B cell (primary cell): ENCODE results near the gene CANT1. TPM values are rescaled to one million over a fixed set of nuclear protein-coding genes. Genes with fewer than 3 reads are reported as not detected.

Experiments used
- ATAC-seq: fragments of 200-7000 bp; cut with Tn5 transposase; one replicate; pipeline ENCODE4 v1.10.0; 2021; ENCODE audit warnings: low read depth, mild to moderate bottlenecking, moderate number of reproducible peaks, moderate library complexity
- CTCF ChIA-PET: fragments of 350-600 bp; sonication (Branson Sonifier 250); formaldehyde crosslinking; loops from one replicate; lab custom pipeline; 2021; ENCODE audit warnings: antibody characterized with exemption, inconsistent platforms; lab: Charles Lee
- POLR2A ChIA-PET: fragments of 350-600 bp; sonication (Branson Sonifier 250); formaldehyde crosslinking; loops from one replicate; lab custom pipeline; 2021; ENCODE audit warnings: antibody characterized with exemption; lab: Charles Lee
- DNase-seq: peaks from one replicate; pipeline ENCODE4 v3.0.0; 2013
- H2AFZ ChIP-seq: 2 replicates; pipeline ENCODE4 v1.6.1; 2012; ENCODE audit warnings: mild to moderate bottlenecking, low read depth, low read length; ENCODE audit not compliant: insufficient read depth, poor library complexity, severe bottlenecking
- H3K27ac ChIP-seq, 2 donors: 1 replicate in 1 of 2; 2 replicates in 1 of 2; pipeline ENCODE4 v1.5.1; 2012 to 2013; ENCODE audit warnings: low read length in 2 of 2, mild to moderate bottlenecking in 2 of 2, moderate library complexity in 1 of 2
- H3K27me3 ChIP-seq, 4 experiments: fragments of 200-600 bp in 1 of 4; sonication (generic) in 1 of 4; replicated peaks in 1 of 4; 1 replicate in 2 of 4; 2 replicates in 2 of 4; pipeline versions ENCODE4 v1.6.1 to v1.7.0; 2013 to 2016; ENCODE audit warnings: low read length in 3 of 4, mild to moderate bottlenecking in 2 of 4, mixed read lengths in 1 of 4, moderate library complexity in 1 of 4; ENCODE audit not compliant: insufficient read depth in 4 of 4, control insufficient read depth in 3 of 4; ENCODE audit errors: control extremely low read depth in 1 of 4
- H3K36me3 ChIP-seq, 2 experiments: replicated peaks in 1 of 2; 1 replicate in 1 of 2; 2 replicates in 1 of 2; pipeline versions ENCODE4 v1.6.1 to v1.7.1; 2013; ENCODE audit warnings: low read length in 1 of 2; ENCODE audit not compliant: insufficient read depth in 2 of 2, control insufficient read depth in 1 of 2; ENCODE audit errors: control extremely low read depth in 1 of 2, extremely low read depth in 1 of 2
- H3K4me1 ChIP-seq, 2 donors: fragments of 200-600 bp in 1 of 2; sonication (generic) in 1 of 2; 1 replicate in 1 of 2; 2 replicates in 1 of 2; pipeline versions ENCODE4 v1.5.1 to v1.6.1; 2013 to 2017; ENCODE audit warnings: low read length in 2 of 2; ENCODE audit not compliant: control insufficient read depth in 2 of 2, insufficient read depth in 2 of 2
- H3K4me2 ChIP-seq: replicated peaks from 2 replicates; pipeline ENCODE3; 2012; ENCODE audit warnings: mild to moderate bottlenecking, low read depth, low read length; ENCODE audit not compliant: poor library complexity, severe bottlenecking
- H3K4me3 ChIP-seq, 5 experiments: fragments of 200-600 bp in 1 of 5; sonication (generic) in 1 of 5; 1 replicate in 3 of 5; 2 replicates in 2 of 5; pipeline versions ENCODE4 v1.5.1 to v1.7.0; 2011 to 2016; ENCODE audit warnings: low read length in 4 of 5, mild to moderate bottlenecking in 4 of 5, low read depth in 2 of 5, control low read depth in 1 of 5, moderate library complexity in 1 of 5; ENCODE audit not compliant: insufficient read depth in 1 of 5; ENCODE audit errors: control extremely low read depth in 1 of 5, extremely low read depth in 1 of 5
- H3K79me2 ChIP-seq: fragments of 200-600 bp; sonication (generic); one replicate; pipeline ENCODE4 v1.6.0; 2016; ENCODE audit warnings: low read length; ENCODE audit not compliant: control insufficient read depth, insufficient read depth
- H3K9ac ChIP-seq: fragments of 200-600 bp; sonication (generic); 2 replicates; pipeline ENCODE4 v1.6.1; 2017; ENCODE audit warnings: mild to moderate bottlenecking, low read length, moderate library complexity
- H3K9me3 ChIP-seq, 3 donors: one replicate each; pipeline versions ENCODE4 v1.6.1 to v1.7.1; 2013; ENCODE audit warnings: low read length in 2 of 3; ENCODE audit not compliant: control insufficient read depth in 2 of 3, insufficient read depth in 1 of 3; ENCODE audit errors: control extremely low read depth in 1 of 3
- H4K20me1 ChIP-seq: 2 replicates; pipeline ENCODE4 v1.6.0; 2012; ENCODE audit warnings: mild to moderate bottlenecking, low read length; ENCODE audit not compliant: insufficient read depth, control insufficient read depth, poor library complexity, severe bottlenecking
- H3K27ac Mint-ChIP-seq: one replicate; pipeline ENCODE4 v1.8.0; 2021; ENCODE audit warnings: mixed read lengths
- H3K27me3 Mint-ChIP-seq: one replicate; pipeline ENCODE4 v1.8.0; 2021; ENCODE audit warnings: mixed read lengths
- H3K4me1 Mint-ChIP-seq: one replicate; pipeline ENCODE4 v1.8.0; 2021; ENCODE audit warnings: mixed read lengths
- H3K4me3 Mint-ChIP-seq: one replicate; pipeline ENCODE4 v1.8.0; 2021; ENCODE audit warnings: mixed read lengths
- H3K9me3 Mint-ChIP-seq: one replicate; pipeline ENCODE4 v1.8.0; 2022; ENCODE audit warnings: mixed read lengths; ENCODE audit not compliant: insufficient read depth
- EZH2 ChIP-seq: IDR thresholded peaks from 2 replicates; pipeline ENCODE4 v1.6.1; 2012; ENCODE audit warnings: borderline replicate concordance, low read depth, mild to moderate bottlenecking, moderate library complexity, low read length; ENCODE audit not compliant: insufficient read depth, poor library complexity, severe bottlenecking
- WGBS: methylation state at CpG from one replicate; pipeline ENCODE4 v1.1.5; 2013; ENCODE audit warnings: missing lambda C conversion rate; ENCODE audit not compliant: insufficient coverage; 5-methylcytosine and 5-hydroxymethylcytosine counted together
- intact Hi-C: fragments of 100-400 bp; cut with micrococcal nuclease; formaldehyde crosslinking; loops from one replicate; pipeline ENCODE4 v1.10.0; 2022
- polyA plus RNA-seq: library from polyadenylated mRNA; depleted of rRNA; stranded (reverse); fragments of >200 nt; gene quantifications from 2 replicates; pipeline ENCODE4 v1.2.3, GENCODE V29; 2012
- total RNA-seq, 2 donors: library from RNA; stranded (reverse); fragments of 120-200 nt in 1 of 2; gene quantifications; 1 replicate in 1 of 2; 2 replicates in 1 of 2; pipeline versions ENCODE4 v1.2.3 to v1.2.4, GENCODE V29; 2013 to 2022
- TF ChIP-seq, protein P1 (sequence below): fragments of 200-600 bp; IDR thresholded peaks from one replicate; pipeline ENCODE4 v1.8.0; 2022; ENCODE audit warnings: antibody characterized with exemption, mild to moderate bottlenecking

Gene CANT1
- total and polyA plus RNA-seq, 2 donors (not counting 1 experiment from before 2014, with no cell fraction given), result 17.3 to 44.2 TPM

DNA sequence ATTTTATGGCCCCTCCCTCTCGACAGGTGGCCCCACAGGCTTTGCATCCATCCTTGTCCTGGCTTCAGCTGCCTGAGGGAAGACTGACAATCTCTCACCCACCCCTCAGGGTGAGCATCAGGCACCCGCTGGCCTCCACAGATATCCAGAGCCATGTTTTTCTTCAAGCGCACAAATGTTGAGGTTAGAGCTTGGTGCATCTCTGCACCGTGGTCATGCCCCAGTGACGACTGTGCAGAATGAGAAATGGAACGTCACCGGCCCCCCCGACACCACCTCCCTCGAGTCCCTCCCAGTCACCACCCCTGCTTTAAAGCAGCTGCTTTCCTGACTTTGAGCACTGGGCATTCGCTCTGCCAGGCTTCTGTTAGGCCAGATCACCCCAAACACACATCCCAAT, 64.6 kb downstream of the CANT1 start:
- POLR2A ChIA-PET, result no interaction called here
- Histone ChIP-seq H3K4me1 (peaks cover 0 to 11% of the 10 kb centered on the region in 2 donors), H3K27me3 (peaks cover 0 to 5% (median 1%) of the 10 kb centered on the region in 4 experiments), H3K27ac (no peak overlapping the region), H3K79me2 (no peaks in the 10 kb centered on the region), H4K20me1 (no peaks in the 10 kb centered on the region), H2AFZ (no peak overlapping the region), H3K9ac (no peak overlapping the region), H3K9me3 (peaks cover 0 to 6% (median 3%) of the 10 kb centered on the region in 3 donors), H3K4me3 (no peak overlapping the region), H3K4me2 (no peak overlapping the region), H3K36me3 (no peaks in the 10 kb centered on the region)
- Mint-ChIP-seq H3K4me3 (no peak overlapping the region), H3K27me3 (peaks cover 4% of the 10 kb centered on the region), H3K4me1 (peaks cover 15% of the 10 kb centered on the region), H3K9me3 (peaks cover 1% of the 10 kb centered on the region), H3K27ac (peak overlapping the region; percentile 16)
- 49% methylated on average over 10 of the region's 10 CpGs for WGBS
- intact Hi-C loops, result no loop called here
- no peak for DNase-seq
- no peak for TF ChIP-seq EZH2
- TF ChIP-seq, protein P1, sequence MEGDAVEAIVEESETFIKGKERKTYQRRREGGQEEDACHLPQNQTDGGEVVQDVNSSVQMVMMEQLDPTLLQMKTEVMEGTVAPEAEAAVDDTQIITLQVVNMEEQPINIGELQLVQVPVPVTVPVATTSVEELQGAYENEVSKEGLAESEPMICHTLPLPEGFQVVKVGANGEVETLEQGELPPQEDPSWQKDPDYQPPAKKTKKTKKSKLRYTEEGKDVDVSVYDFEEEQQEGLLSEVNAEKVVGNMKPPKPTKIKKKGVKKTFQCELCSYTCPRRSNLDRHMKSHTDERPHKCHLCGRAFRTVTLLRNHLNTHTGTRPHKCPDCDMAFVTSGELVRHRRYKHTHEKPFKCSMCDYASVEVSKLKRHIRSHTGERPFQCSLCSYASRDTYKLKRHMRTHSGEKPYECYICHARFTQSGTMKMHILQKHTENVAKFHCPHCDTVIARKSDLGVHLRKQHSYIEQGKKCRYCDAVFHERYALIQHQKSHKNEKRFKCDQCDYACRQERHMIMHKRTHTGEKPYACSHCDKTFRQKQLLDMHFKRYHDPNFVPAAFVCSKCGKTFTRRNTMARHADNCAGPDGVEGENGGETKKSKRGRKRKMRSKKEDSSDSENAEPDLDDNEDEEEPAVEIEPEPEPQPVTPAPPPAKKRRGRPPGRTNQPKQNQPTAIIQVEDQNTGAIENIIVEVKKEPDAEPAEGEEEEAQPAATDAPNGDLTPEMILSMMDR, result no peak
- CTCF ChIA-PET, result interaction anchor here (0.6 kb wide), 1 partner anchor 14 kb away, joined by 3 read pairs; no protein-coding TSS in a partner anchor
- no peak for ATAC-seq

DNA sequence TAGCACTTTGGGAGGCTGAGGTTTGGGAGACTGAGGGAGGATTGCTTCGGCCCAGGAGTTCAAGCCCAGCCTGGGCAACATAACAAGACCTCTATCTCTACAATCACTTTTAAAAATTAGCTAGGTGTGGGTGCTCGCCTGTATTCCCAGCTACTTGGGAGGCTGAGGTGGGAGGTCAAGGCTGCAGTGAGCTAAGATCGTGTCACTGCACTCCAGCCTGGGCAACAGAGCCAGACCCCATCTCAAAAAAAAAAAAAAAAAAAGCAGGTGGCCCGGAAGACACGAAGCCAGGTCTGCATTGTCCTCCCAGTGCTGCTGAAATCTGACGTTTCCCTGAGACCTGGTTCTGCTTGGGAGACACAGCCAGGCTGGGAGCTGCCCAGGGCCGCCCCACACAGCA, 65.5 kb downstream of the CANT1 start:
- Mint-ChIP-seq H3K4me1 (peaks cover 15% of the 10 kb centered on the region), H3K27me3 (peaks cover 4% of the 10 kb centered on the region), H3K4me3 (no peak overlapping the region), H3K27ac (no peak overlapping the region), H3K9me3 (no peaks in the 10 kb centered on the region)
- H3K4me2 ChIP-seq, result no peak overlapping the region
- ChIA-PET POLR2A (interaction anchor here (0.7 kb wide), 1 partner anchor 941 kb away, joined by 4 read pairs; no protein-coding TSS in a partner anchor), CTCF (no interaction called here)
- intact Hi-C loops, result no loop called here
- no peaks in the 10 kb centered on the region for H4K20me1 ChIP-seq
- TF ChIP-seq EZH2, result no peak
- TF ChIP-seq, protein P1, result no peak
- DNase-seq (no peak), ATAC-seq (no peak)
- H3K4me1 ChIP-seq, result peaks cover 0 to 11% of the 10 kb centered on the region in 2 donors
- H3K9me3 ChIP-seq, result no peaks in the 10 kb centered on the region
- no peak overlapping the region for H3K27ac ChIP-seq
- H3K27me3 ChIP-seq, result peaks cover 0 to 9% (median 1%) of the 10 kb centered on the region in 4 experiments
- no peaks in the 10 kb centered on the region for H3K79me2 ChIP-seq
- H2AFZ ChIP-seq, result no peak overlapping the region
- no peak overlapping the region for H3K4me3 ChIP-seq
- 88% methylated on average over 5 of the region's 7 CpGs for WGBS
- no peaks in the 10 kb centered on the region for H3K36me3 ChIP-seq
- no peak overlapping the region for H3K9ac ChIP-seq

Other genes with a start within 250 kb of the CANT1 start
- gene CYTH1, start 227.5 kb downstream of the CANT1 start, total RNA-seq, result 353 and 368 TPM in 2 replicates
- 255 and 355 TPM in 2 replicates for gene CYTH1, start 227.5 kb downstream of the CANT1 start, polyA plus RNA-seq
- gene USP36, start 168.9 kb downstream of the CANT1 start, total RNA-seq, result 137 and 145 TPM in 2 replicates
- gene USP36, start 168.9 kb downstream of the CANT1 start, polyA plus RNA-seq, result 52.2 and 59.7 TPM in 2 replicates
- 1.3 and 2.9 TPM in 2 replicates for gene CEP295NL, start 106.6 kb downstream of the CANT1 start, total RNA-seq
- 0.09 TPM in 1 of 2 replicates, not detected in the other for gene CEP295NL, start 106.6 kb downstream of the CANT1 start, polyA plus RNA-seq
- gene TIMP2, start 84.4 kb downstream of the CANT1 start, total RNA-seq, result 10.0 and 11.4 TPM in 2 replicates
- gene TIMP2, start 84.4 kb downstream of the CANT1 start, polyA plus RNA-seq, result 4.8 and 5.5 TPM in 2 replicates
- gene LGALS3BP, start 29.8 kb downstream of the CANT1 start, total RNA-seq, result 1.8 and 4.2 TPM in 2 replicates
- 5.7 and 7.5 TPM in 2 replicates for gene LGALS3BP, start 29.8 kb downstream of the CANT1 start, polyA plus RNA-seq
- not detected in 2 replicates for gene C1QTNF1, start 14.4 kb upstream of the CANT1 start, total RNA-seq
- gene C1QTNF1, start 14.4 kb upstream of the CANT1 start, polyA plus RNA-seq, result not detected in 2 replicates
- 115 and 122 TPM in 2 replicates for gene ENGASE, start 65.1 kb upstream of the CANT1 start, total RNA-seq
- 75.0 and 92.1 TPM in 2 replicates for gene ENGASE, start 65.1 kb upstream of the CANT1 start, polyA plus RNA-seq